Left ventricle myocardium inferior (tissue), 1 donor: ENCODE data around the gene SLC35B2. TPM values are rescaled to one million over a fixed set of nuclear protein-coding genes. Genes with fewer than 3 reads are reported as not detected.

Experiments used
- DNase-seq: peaks from one replicate; pipeline ENCODE4 v3.0.0-alpha.2; 2020
- H3K27ac ChIP-seq: fragments of 200-600 bp; replicated peaks from 2 replicates; pipeline ENCODE4 v1.8.0; 2021
- H3K27me3 ChIP-seq: fragments of 200-600 bp; 2 replicates; pipeline ENCODE4 v1.8.0; 2021; ENCODE audit warnings: low read depth
- H3K36me3 ChIP-seq: fragments of 200-600 bp; 2 replicates; pipeline ENCODE4 v1.8.0; 2021
- H3K4me1 ChIP-seq: fragments of 200-600 bp; 2 replicates; pipeline ENCODE4 v1.8.0; 2021
- H3K4me3 ChIP-seq: fragments of 200-600 bp; 2 replicates; pipeline ENCODE4 v1.8.0; 2021; ENCODE audit warnings: mild to moderate bottlenecking, moderate library complexity
- H3K9me3 ChIP-seq: fragments of 200-600 bp; replicated peaks from 2 replicates; pipeline ENCODE4 v1.8.0; 2021
- intact Hi-C: fragments of 100-400 bp; cut with micrococcal nuclease; formaldehyde crosslinking; loops from one replicate; pipeline ENCODE4 v1.11.0; 2022
- total RNA-seq: library from RNA; stranded (reverse); fragmentation: NEBNext Ultra II Directional; extraction: Animal tissue kit (Norgen Biotek cat#: 25700); gene quantifications from one replicate; pipeline ENCODE4 v1.2.1, GENCODE V29; 2021
- TF ChIP-seq, protein P1 (sequence below): fragments of 200-600 bp; IDR thresholded peaks from 2 replicates; pipeline ENCODE4 v1.8.0; 2021; ENCODE audit warnings: antibody characterized with exemption, mild to moderate bottlenecking, borderline replicate concordance
- donor health status: DM: no; HTN: yes; CAD: no; lungs with severe emphysema.

The SLC35B2 gene
- total RNA-seq, 1 donor from 2014 or later, result 20.2 TPM

DNA sequence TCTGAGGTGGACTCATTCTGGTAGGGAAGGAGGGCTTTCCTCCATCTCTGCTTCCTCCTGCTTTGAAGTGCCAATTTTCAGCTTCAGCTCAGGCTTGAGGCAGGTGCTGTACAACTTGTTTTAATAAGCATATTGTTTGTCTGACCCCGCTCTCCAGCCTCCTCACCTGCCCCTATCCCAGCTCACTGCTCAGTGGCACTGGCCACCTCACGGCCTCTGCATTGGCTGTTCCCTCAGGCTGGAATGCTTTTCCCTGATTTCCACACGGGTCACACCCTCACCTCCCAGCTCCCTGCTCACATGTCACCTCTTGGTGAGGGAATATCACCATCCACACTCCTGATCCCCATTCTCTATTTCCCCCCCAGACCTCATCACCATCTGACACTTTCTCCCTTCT, 41.5 kb upstream of the SLC35B2 start:
- Histone ChIP-seq H3K27me3 (peaks cover 42% of the 10 kb centered on the region), H3K36me3 (peaks cover 38% of the 10 kb centered on the region)

GRCh38 chr6:44298055-44298803, 40.9 kb upstream of the SLC35B2 start:
- peak overlapping the region; percentile 70 for H3K4me3 ChIP-seq
- intact Hi-C loops, result no loop called here

More for the DNA sequence above, 41.5 kb upstream of the SLC35B2 start:
- no peak for DNase-seq
- TF ChIP-seq, protein P1, sequence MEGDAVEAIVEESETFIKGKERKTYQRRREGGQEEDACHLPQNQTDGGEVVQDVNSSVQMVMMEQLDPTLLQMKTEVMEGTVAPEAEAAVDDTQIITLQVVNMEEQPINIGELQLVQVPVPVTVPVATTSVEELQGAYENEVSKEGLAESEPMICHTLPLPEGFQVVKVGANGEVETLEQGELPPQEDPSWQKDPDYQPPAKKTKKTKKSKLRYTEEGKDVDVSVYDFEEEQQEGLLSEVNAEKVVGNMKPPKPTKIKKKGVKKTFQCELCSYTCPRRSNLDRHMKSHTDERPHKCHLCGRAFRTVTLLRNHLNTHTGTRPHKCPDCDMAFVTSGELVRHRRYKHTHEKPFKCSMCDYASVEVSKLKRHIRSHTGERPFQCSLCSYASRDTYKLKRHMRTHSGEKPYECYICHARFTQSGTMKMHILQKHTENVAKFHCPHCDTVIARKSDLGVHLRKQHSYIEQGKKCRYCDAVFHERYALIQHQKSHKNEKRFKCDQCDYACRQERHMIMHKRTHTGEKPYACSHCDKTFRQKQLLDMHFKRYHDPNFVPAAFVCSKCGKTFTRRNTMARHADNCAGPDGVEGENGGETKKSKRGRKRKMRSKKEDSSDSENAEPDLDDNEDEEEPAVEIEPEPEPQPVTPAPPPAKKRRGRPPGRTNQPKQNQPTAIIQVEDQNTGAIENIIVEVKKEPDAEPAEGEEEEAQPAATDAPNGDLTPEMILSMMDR, result no peak
- intact Hi-C loops, result no loop called here
- H3K4me3 ChIP-seq, result no peak overlapping the region
- H3K9me3 ChIP-seq, result no peaks in the 10 kb centered on the region
- peaks cover 15% of the 10 kb centered on the region for H3K4me1 ChIP-seq
- no peak overlapping the region for H3K27ac ChIP-seq

DNA sequence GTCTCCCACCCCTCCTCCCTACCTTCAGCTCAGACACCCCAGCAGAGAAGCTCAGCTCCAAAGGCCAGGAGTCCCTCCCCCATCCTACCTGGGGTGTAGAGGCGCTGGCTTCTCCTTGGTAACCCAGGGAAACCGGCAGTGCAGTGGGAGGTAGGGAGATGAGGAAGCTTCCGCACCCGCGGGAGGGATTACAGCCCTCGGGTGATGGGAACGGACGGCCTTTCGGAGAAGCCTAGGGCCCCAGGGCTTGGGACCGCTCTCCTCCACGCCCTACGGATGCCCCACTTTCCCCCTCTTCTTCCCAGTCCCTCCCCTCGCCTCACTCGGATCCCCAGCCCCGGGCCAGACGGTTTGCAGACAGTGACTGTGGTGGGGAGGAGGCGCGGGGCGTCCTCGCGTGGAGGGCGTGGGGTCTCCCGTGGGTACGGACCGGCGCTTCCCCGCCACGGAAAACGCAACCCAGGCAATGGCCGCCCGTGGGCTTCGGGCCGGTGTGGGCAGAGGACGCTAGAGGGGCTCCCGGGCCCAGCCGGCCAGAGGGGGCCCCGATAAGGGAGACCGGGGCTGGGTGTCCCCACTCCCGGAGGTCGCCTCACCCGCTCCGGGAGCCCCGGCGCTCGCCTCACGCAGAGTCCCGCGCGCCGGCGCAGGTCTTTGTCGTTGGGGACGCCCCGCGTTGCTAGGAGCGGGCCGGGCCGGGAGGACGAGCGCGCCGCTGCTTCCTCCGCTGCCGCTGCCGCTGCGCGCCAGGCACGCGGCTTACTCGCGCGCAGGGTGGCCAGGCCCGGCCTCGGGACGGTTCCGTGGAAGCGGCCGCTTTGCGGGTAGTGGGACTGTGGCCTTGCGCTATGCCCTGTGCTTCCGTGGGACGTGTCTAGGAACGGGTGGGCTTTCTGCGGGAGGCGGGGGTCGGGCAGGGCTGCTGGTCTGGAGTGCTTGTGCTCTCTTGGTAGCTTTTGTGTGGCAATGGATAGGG, 40.0 kb upstream of the SLC35B2 start:
- H3K27ac ChIP-seq, result no peak overlapping the region
- H3K9me3 ChIP-seq, result no peaks in the 10 kb centered on the region
- H3K36me3 ChIP-seq, result peaks cover 23% of the 10 kb centered on the region
- H3K4me1 ChIP-seq, result peaks cover 15% of the 10 kb centered on the region
- peak overlapping the region; percentile 70 for H3K4me3 ChIP-seq
- DNase-seq, result peak; percentile 41
- intact Hi-C loops, result no loop called here
- peaks cover 57% of the 10 kb centered on the region for H3K27me3 ChIP-seq
- TF ChIP-seq, protein P1, result no peak

More at GRCh38 chr6:44298055-44298803, 40.9 kb upstream of the SLC35B2 start:
- no peak for DNase-seq
- Histone ChIP-seq H3K27me3 (peaks cover 49% of the 10 kb centered on the region), H3K4me1 (peaks cover 15% of the 10 kb centered on the region), H3K27ac (no peak overlapping the region), H3K9me3 (no peaks in the 10 kb centered on the region), H3K36me3 (peaks cover 31% of the 10 kb centered on the region)
- TF ChIP-seq, protein P1, result no peak

DNA sequence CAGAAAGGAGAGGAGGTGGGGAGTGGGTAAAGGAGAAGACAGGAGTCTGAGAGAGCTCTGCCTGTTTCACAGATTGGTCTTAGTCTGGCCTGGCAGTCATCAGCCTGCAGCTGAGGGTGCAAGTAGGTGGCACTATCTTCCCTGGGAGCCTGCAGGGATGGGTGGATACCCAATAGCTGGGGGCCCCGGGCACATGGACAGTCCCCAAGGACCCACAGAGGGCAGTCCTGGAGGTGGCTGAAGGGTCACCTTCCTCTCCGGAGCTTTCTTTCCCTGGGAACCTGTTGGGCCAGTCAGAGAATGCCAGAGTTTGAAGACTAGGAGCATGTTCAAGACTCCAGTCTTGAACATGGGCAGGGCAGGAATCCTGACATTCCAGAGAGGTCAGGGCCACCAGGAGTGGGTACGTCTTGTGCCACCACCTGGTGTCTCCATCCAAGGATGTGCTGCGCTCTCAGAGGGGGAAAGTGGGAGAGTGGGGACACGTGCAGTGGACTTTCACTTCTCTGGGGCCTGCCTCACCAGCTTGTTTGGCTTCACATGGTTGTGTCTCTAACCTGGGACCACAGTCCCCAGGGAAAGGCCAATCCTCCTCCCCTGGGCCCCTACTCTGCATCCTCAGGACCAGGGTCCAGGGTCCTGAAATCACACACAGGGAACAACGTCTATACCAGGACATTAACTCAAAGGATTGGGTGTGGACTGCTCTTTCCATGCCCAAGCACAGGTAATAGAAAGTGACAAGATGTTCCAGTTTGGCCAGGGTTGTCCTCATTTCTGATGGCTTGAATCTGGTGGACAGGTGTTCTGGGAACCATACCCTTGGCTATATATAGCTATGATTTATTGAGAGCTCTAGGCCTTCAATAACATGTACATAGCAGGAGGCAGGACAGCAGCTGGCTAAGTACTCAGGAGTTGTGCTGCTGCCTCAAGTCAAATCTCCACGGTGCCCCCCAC, 37.8 kb upstream of the SLC35B2 start:
- Histone ChIP-seq H3K27me3 (peaks cover 80% of the 10 kb centered on the region), H3K4me3 (no peak overlapping the region), H3K9me3 (no peaks in the 10 kb centered on the region), H3K27ac (no peak overlapping the region), H3K4me1 (peaks cover 15% of the 10 kb centered on the region), H3K36me3 (peaks cover under 1% of the 10 kb centered on the region)
- DNase-seq, result no peak
- TF ChIP-seq, protein P1, result no peak
- intact Hi-C loops, result no loop called here
